Erythroblast (primary cell): Measurements from ENCODE around the gene CD48.

Experiments used
- GATA1 ChIP-seq: IDR thresholded peaks from 2 replicates; pipeline ENCODE4 v1.6.1; 2011; ENCODE audit warnings: low read depth, mild to moderate bottlenecking, control low read depth, low read length, moderate library complexity
- POLR2A ChIP-seq: IDR thresholded peaks from 2 replicates; pipeline ENCODE4 v1.6.1; 2011; ENCODE audit warnings: mild to moderate bottlenecking, low read length

DNA sequence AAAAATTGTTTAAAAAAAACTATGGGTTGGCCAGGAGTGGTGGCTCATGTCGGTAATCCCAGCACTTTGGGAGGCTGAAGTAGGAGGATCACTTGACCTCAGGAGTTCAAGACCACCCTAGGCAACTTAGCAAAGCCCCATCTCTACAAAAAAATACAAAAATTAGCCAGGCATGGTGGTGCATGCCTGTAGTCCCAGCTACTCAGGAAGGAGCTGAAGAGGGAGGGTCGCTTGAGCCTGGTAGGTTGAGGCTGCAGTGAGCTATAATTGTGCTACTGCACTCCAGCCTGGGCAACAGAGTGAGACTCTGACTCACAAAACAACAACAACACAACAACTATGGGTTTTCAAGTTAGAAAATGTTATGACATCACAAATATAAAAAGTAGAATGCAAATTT is 43.8 kb upstream of the CD48 start:
- TF ChIP-seq POLR2A (no peak), GATA1 (no peak)
